GM12892 (cell line): Measurements from ENCODE around the gene TOMM5.

Experiments used
- POLR2AphosphoS5 ChIP-seq: IDR thresholded peaks from 2 replicates; pipeline ENCODE4 v1.6.1; 2011; ENCODE audit warnings: low read depth, low read length, control low read depth
- TAF1 ChIP-seq: IDR thresholded peaks from 2 replicates; pipeline ENCODE4 v1.6.1; 2011; ENCODE audit warnings: low read depth, mild to moderate bottlenecking, control low read depth, low read length, borderline replicate concordance

DNA sequence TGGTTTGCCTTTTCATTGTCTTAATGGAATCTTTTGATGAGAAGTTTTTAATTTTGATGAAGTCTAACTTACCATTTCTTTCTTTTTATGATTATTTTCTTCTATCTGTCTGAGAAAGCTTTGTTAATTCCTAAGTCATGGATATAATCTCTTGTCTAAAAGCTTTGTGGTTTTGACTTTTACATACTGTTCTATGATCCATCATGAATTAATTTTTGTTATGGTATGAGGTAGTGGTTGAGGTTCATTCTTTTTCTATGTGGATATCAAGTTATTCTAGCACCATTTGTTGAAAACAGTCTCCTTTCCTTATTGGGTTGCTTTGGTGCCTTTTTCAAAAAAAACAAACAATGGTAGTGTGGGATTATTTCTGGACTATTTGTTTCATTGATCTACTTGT, 36.6 kb downstream of the TOMM5 start:
- TF ChIP-seq POLR2AphosphoS5 (no peak), TAF1 (no peak)
